Stimulated activated CD8-positive, alpha-beta memory T cell treated with anti-CD3 and anti-CD28 coated beads, Interleukin-7, amount 100 ng/mL, for 48 hours (primary cell): ENCODE measurements around the gene CEP135.
"Not testable (repeated sequence)": the region's sequence is repeated elsewhere in the genome, so short reads cannot be mapped to it uniquely, and the experiment has no call there.

ENCODE experiments used
- DNase-seq, 2 donors: peaks; one replicate each; pipeline ENCODE4 v3.0.0-alpha.2; 2020; ENCODE audit warnings: low read depth in 1 of 2; ENCODE audit errors: extremely low read depth in 1 of 2

Gene CEP135

GRCh38 chr4:56062526-56063145, 113.9 kb downstream of the CEP135 start:
- no peak for DNase-seq

GRCh38 chr4:56066493-56066892, 117.7 kb downstream of the CEP135 start:
- DNase-seq = no peak

- no peak for DNase-seq
Observed at GRCh38 chr4:56067826-56068225, 119.1 kb downstream of the CEP135 start.

GRCh38 chr4:56072730-56073129, 124.0 kb downstream of the CEP135 start:
- DNase-seq = not testable (repeated sequence)

- no peak for DNase-seq
Observed at GRCh38 chr4:56077676-56078075, 128.9 kb downstream of the CEP135 start.

- DNase-seq = no peak
Observed at GRCh38 chr4:56078866-56079265, 130.1 kb downstream of the CEP135 start.

- no peak for DNase-seq
Observed at GRCh38 chr4:56080384-56080783, 131.6 kb downstream of the CEP135 start.

- DNase-seq = no peak
Observed at GRCh38 chr4:56082829-56083228, 134.1 kb downstream of the CEP135 start.
